ENCODE measurements around the gene FKBP4.

DNA sequence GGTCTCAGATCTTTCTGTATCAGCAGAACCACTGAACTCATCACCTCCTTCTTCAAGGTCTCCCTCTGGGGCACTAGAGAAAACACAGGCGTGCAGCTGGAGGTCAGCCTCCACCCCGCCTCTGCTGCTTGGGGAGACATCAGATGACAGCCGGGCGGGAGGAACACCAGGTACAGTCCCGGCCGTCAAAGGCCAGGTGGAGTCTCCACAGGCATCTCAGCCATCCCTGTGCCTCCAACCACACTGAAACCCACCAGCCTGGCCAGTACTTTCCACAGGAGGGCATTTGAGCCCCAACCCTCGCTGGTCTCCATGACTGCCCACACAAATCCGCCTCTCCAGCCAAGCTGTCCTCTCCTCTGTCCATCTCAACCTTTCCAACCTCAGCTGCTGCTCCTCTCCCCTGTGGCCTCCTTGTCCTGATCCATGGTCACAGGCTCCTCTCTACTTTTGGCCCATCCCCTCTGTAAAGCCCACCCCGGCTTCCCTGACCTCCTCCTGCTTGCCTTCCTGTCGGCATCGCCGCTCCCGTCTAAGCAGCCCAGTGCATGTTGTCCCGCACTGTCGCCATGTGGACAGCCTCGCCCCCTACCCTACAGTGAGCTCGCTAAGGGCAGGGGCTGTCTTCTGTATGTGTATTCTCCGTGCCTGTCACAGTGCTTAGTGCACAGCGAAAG, 21.4 kb upstream of the FKBP4 start:
- TF ChIP-seq, protein P1, sequence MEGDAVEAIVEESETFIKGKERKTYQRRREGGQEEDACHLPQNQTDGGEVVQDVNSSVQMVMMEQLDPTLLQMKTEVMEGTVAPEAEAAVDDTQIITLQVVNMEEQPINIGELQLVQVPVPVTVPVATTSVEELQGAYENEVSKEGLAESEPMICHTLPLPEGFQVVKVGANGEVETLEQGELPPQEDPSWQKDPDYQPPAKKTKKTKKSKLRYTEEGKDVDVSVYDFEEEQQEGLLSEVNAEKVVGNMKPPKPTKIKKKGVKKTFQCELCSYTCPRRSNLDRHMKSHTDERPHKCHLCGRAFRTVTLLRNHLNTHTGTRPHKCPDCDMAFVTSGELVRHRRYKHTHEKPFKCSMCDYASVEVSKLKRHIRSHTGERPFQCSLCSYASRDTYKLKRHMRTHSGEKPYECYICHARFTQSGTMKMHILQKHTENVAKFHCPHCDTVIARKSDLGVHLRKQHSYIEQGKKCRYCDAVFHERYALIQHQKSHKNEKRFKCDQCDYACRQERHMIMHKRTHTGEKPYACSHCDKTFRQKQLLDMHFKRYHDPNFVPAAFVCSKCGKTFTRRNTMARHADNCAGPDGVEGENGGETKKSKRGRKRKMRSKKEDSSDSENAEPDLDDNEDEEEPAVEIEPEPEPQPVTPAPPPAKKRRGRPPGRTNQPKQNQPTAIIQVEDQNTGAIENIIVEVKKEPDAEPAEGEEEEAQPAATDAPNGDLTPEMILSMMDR (IDR thresholded peaks at IDR 0.05; ENCODE audit: insufficient read depth, low read depth, low read length) = no peak
- TF ChIP-seq EZH2 (IDR thresholded peaks at IDR 0.05; ENCODE audit: insufficient read depth, low read length) = no peak

All from astrocyte (in vitro differentiated cells and primary cell).